HTR-8/SVneo (cell line): ENCODE measurements around the gene HOXA13.

Experiments used
- DNase-seq: peaks from one replicate; pipeline ENCODE4 v3.0.0; 2011; ENCODE audit warnings: low spot score, mixed read lengths; ENCODE audit not compliant: insufficient read length
- FAIRE-seq: peaks from 2 replicates; lab custom pipeline; 2011; peaks lifted over from hg19 to GRCh38; lab: Jason Lieb, UNC

HOXA13 gene

DNA sequence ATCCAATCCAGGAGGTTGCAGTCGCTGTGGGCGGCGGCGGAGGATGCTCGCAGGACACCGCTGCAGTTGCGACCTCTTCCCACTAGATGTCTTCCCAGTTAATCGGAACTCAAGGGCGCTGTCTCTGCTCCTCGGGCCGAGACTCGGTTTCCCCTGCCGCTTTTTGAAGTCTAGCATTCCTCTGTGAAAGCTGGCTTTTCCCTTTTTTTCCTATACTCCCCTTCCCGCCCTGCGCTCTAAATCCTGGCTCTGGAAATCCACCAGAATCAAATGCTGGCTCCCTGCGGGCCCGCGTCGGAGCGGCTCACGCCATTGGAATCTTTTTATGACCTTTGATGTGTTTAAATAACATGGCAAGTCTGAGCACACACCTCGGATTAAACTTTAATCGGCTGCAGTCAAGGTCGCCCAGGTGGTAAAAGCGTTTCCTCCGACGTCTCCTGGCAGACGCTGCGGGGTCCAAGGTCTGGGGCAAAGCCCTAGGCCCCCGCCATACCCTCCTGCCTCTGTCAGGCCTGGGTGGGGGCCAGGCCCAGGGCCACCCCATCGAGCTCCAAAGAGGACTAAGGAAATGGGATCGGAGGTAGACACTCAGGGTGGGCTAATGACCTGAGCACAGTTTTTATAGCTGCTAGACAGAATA lies 10.7 kb upstream of the HOXA13 start:
- FAIRE-seq (peak; percentile 52), DNase-seq (no peak)

DNA sequence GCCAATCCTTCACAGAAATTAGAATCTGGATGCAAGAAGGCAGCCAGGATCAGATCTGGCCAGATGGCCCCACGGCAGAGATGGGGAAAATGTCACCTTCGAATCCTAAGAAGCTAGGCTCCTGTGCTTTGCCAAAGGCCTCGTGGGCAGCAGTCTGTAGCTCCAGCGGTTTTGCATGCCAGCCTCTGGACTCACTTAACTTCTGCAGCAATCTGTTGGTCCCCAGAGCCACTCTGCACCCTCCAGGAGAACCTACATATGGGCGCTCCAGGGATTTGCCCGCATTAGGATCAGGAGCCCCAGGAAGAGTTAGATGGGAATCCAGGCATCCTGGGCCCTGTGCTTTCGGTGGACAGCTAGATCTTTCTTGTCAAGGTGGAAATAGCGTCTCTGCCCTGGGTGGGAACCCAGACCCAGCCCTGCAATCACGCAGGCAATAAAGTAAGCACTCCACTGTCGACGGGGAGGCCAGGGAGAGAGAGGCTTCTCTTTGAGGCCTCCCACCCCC lies 10.1 kb upstream of the HOXA13 start:
- FAIRE-seq, result no peak

DNA sequence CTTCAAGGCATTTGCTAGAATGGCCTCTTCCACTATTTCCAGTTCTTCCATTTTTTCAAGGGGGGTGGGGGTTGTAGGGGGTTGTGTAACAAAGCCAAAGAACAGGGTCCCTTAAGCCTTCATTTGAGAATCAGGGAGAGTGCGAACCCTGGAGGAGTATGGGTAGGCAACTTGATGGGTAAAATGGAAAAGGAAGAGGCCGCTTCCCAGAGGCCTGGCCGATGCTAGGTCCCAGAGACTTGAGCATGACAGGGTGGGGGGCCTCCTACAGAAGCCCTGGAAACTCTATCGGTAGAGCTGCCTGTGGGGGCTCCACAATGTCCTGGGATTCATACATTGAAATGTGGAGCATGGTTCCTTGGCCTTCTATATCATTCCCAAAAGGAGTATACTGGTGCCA lies 9.1 kb upstream of the HOXA13 start:
- DNase-seq (no peak), FAIRE-seq (no peak)

More for the DNA sequence above, 10.1 kb upstream of the HOXA13 start:
- DNase-seq, result no peak

DNA sequence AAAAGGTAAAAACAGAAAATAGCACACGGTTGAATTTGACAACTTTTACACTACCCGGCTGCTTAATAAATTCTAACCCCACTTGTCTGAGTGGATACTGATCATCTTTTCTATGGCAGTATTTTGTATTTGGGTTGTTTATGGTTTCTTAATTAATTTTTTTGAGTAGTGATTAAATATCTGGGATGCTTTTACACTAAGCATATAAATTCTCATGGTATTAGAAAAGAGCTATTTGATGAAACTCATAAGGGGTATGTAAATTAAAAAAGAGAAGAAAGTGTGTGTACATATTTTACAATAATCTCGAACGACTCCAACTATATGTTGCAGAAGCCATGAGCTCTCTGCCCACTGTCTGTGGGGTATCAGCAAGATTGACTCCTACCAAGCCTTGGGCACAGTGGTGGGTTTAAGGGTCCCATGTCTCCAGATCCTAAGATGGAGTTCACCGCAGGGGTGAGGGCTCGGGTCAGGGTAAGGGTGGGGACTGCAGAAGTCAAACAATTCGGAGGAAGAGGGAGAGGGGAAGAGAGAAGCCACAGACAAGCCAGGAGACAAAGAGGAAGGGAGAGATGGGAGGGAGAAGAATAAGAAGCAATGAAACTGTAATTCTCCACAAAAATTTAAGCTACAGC lies 7.6 kb upstream of the HOXA13 start:
- no peak for DNase-seq
- no peak for FAIRE-seq

DNA sequence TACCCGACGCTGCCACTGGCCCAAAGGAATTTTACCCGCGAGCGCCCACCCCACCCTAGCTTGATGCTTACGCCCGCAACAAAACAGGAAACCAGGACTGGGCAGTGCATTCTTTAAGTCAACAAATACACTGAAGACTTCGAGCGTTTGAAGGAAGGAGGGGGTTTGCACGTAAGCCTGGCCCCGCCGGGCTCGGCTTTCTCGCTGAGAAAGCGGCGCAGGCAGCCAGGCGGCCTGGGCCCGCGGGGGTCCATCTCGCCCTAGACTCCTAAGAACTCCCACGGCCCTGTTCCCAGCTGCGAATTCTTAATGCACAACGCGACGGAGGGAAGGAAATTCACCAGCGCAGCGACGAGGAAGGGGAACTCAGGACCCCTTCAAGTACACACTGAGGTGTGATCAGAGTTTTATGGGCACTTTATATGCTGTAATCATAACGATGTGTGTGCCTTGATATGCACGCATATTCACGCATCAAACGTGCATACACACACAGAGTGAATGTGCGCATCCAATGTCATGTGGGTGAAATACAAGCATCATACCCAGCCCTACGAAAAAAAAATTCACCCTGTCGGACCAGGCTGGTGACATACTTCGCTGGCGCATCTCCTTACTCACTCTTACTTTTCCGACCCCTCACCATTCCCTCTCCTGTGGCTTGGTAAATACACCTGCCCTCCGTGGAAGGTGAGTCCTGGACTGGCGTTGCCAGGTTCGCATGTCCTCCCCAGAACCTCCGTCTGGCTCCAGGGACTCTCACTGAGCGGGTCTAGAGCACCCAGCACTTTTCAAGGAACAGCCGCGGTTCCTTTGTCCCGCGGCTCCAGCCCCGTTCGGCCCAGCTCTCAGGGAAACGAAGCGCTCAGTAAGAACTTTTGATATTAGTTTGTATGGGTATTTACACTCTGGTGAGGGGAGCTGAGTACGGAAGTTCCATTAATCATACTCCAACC lies 5.7 kb upstream of the HOXA13 start:
- DNase-seq (no peak), FAIRE-seq (no peak)

DNA sequence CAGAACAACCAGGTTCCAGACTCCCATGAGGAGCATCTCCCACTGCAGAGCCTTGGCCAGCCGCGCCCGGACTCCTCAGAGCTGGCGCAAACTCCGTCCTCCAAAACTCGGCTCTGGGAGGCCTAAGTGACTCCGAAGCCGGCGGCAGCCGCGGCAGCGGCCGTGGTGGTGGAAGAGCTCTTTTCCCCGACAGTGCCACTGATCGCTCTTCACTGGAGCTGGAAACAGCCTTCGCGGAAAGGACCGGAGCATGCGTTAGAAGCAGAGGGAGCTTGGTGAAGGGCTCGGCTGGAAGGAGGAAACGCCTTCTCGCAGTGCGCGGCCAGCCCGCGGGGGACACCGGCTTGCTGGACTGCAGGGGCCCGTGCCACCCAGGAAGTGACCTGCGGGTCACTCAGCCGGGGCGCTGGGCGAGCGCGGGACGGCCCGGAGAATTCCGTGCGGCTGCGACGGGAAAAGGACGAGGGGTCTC lies 5.0 kb upstream of the HOXA13 start:
- no peak for FAIRE-seq
- no peak for DNase-seq

DNA sequence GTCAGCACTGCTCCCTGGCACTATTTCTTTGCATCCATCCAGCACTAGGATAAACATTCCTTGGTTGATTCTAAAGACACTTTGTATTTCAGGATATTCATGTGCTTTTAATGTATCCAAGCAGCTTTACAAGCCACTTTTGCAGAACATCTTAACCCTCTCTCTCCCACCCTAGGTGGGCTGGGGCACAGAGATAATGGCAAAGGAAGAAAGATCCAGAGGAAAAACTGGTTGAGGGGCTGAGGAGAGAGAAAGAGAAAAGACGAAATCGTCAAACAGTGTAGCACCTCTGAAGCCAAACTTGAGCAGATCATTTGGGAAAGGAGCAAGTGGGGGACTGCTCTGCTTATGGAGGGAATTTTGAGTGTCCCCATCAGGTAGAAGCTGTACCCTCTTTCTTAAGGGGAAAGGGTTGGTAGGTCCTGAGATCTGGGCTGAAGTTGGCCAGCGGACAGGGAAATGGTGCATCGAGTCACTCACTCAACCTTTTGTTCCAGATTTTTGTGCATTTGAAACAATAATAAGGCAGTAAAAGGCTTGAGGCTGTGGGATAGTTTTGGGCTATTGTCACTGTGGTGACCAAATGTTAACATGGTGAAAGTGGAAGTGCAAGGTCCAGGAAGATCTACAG lies 4.2 kb upstream of the HOXA13 start:
- FAIRE-seq (no peak), DNase-seq (no peak)

DNA sequence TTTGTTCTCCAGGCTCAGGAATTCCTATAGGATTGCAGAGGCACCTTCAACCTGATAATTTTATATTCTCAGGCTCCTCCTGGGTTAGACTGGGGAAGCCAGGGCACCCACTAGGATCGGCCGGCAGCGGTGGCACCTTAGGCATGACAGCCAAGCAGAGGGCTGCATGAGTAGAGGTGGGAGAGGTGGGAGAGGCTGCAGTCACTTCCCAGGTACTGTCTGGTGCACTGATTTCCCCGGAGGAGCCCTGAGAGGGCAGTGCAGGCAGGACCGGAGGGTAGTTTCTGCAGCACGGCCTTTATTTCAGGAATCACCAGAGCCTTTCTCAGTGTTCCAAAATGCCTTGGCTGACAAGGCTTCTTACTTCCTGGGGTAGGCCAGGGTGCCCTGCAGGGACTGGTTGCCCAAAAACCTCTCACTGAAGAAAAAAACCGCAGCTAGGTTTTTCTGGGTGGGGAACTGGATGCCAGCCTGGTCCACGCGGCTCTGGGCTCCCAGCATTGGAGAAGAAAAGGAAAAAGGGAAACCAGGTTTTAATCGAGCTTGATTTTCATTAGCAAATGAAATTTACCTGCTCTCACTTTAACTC lies 3.6 kb upstream of the HOXA13 start:
- DNase-seq (no peak), FAIRE-seq (no peak)

DNA sequence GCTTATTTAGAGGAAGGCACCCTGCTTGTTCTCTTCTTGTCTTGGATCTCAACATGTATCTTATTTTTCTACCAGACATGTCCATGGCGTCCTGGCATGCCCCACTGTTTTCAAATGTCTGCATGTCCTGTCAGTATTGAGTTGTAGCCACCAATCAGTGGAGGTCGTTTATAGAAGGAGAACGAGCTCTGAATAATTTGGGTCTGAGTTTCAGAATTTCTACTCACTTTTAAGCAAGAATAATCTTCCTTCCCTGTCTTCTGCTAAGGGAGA lies 2.9 kb upstream of the HOXA13 start:
- DNase-seq, result no peak
- no peak for FAIRE-seq

DNA sequence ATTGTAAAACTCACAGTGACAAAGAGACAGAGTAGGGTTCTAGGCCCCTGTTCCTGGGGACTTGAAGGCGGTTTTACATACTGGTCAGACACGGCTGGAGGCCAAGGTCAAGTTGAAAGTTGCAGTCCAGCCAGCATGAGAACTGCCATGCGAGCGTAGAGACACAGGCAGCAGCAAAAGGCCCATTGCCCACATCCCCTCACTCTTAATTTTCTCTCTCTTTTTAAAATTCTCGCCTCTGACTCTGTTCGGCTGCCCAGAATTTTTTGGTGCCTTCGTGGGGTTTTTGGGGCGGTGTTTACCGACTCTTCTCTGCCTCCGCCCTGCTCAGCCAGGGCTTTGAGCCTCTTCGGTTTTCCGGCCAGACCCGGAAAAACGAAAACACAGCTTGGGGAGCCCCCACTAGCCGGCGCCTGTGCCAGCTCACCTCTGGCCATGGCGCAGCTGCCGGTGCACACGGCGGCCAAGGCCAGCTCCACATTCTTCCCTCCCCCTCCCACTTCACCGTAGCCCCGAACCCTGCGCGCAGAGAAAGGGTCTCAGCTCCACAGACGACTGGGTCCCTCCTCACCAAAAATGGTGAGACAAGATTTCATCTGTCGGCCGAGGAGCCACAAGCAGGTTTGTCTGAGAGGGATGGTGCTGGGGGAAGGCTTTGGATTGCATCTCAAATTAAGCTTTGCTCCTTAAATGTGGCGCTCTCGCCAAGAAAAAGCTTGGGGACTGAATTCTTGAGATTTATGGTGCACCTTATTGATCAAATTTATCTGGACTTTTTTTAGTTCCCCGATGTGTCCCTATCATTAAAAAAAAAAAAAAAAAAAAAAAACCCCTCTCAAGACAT lies 2.3 kb upstream of the HOXA13 start:
- no peak for FAIRE-seq

DNA sequence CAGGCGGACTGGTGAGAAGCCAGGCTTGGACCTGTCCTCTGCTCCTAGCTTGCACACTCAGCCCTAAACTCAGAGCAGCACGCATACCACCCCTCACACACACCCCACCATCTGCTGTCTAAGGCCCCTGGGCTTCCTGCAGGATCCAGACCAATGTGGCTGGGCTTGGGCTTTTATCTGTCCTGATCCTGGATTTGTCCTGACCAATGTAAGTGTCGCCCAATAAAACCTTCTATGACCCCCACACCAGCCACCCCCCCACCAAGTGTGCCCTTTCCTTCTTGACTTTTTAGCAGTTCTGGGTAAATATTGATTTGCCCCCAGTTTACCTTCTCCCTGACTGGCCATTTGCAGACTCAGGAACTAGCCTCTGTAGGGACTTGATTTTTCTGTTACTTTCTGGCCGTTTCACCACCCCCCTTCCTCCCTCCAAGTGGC lies 1.7 kb upstream of the HOXA13 start:
- DNase-seq, result no peak
- no peak for FAIRE-seq

More for the DNA sequence above, 2.3 kb upstream of the HOXA13 start:
- DNase-seq, result no peak

DNA sequence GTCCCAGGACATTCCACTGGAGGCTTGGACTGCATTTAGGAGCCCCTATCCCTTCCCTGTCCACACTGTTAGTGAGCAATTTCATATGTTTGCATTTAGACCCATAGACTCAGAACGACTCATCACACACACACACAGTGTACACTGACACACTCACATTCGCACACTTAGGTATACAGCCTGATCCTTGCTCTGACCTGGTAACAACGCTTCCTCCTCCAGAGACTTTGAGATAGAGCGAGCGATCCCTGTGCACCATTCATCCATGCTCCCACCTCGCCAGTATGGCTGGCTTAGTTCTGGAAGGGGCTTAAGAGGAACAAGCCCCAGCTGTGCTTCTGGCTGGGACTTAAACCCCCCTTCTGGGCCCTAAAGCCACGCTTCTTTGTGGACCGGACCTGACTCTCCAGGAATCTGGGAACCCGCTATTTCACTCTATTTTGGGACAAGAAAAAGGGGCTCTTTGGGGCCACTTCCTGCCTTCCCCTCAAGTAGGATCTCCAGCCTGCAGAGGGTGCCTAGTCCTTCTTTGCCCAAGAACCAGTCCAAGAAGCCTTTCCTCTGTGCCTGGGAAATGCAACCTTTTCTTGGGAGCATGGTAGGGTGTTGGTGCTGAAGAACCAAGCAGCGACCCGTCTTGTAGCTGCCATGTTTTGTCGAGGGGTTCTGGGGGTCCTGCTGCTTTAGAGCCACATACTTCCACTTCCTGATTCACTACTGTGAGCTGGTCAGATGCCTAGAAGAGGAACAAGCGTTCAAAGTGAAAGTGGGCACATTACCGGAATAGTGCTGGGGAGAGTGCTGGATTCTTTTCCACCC lies 1.1 kb upstream of the HOXA13 start:
- DNase-seq (no peak), FAIRE-seq (peak; percentile 82)

DNA sequence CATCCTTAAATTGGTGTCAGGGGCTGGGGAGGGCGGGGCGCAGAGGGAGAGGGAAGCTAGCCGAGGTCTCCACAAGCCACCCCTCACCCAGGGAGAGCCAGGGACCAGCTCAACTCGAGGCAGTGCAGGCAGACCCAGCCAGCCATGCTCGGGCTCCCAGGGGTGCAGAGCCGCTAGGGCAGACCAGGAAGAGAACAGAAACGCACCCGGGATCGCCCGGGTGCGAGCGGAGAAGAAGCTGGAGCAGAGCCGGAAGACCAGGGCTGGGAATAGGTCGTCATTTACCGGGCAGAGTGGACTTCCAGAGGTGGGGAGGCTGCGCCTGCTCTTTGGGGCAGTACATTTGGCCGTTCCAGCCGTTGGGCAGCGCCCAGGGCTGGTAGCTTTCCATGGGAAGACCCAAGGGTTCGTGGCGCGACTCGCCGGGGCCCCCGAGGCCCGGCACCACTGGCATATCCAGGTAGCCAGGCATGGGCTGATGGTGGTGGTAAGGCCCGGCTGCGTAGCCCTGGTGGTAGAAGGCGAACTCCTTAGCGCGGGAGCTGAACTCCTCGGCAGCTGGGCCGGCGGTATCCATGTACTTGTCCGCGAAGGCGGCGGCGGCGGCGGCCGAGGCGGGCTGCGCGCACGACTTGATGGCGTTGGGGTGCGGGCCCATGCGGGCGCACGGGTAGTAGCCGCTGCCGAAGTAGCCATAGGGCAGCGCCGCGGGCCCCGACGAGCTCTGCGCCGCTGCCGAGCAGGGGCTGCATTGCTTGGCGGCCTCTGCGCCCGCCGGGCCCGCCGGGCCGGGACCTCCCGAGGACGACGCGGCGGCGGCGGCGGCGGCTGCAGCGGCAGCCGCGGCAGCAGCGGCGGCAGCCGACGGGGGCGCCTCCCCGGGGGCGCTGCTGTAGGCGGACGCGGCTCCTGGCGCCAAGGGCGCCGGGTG lies 755 bp downstream of the HOXA13 start:
- FAIRE-seq (no peak), DNase-seq (no peak)

DNA sequence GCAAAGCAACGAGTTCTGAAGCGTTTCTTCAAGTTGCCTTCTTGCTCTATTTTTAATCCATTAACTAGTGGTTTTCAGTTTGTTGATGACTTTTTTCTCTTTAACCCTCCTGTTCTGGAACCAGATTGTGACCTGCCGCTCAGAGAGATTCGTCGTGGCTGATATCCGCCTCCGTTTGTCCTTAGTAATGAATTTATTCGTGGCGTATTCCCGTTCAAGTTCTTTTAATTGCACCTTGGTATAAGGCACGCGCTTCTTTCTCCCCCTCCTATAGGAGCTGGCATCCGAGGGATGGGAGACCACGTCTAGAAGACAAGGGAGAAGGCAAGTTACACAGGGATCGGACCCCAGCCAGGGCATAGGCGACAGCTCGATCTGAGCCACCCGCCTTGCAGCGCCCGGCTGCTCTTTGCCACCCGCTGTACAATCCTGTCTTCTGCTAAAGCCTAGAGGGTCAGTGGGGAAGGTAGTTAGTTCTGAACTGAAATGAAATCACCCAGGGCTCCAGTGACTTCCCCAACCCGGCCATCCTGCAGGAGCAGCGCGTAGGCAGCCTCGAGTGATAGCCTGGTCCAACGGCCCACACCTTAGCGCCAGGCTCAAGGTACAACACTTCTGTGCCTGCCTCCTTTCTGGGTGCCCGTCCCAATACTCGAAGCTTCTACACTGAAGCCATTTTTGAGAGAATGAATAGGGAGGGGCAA lies 1.6 kb downstream of the HOXA13 start:
- DNase-seq (no peak), FAIRE-seq (peak; percentile 36)

DNA sequence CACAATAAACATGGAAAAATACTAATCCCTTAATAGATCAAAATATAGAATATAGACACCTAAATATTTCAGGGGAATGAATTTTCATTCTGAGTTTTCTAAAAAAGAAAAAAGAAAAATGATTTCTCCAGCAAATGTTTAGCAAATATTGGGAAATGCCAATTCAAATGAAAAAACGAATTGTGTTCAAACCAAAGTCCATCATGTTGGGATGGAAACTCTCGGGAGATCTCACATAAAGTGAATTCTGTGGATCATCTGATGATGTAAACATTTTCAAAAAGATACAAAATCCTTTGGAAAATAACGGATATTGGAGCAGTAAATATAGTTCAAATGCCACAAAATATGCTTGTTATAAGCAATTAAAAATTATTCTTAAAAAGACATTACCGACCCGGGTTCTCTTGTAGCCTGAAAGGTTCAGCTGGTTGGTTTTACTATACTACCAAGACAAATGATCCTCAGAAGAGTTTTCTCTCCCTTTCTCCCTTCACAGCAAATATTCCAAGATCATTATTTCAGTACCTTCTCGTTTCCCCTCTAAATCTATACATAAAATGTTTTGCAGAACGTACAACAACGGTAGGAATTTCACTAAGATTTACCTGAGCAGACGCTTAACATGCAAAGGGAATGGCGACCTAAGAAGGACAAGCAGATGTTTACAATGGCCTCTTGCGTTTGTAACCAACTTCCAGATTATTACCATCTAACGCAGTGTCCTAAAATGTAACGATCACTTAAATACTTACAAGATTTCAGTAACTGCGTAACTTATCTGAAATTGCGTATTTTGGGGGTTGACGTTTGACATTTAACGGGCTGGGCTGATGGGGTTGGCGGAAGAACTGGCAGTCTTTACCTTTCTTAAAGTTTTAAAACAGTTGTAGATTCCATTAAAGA lies 2.5 kb downstream of the HOXA13 start:
- no peak for FAIRE-seq
- no peak for DNase-seq

DNA sequence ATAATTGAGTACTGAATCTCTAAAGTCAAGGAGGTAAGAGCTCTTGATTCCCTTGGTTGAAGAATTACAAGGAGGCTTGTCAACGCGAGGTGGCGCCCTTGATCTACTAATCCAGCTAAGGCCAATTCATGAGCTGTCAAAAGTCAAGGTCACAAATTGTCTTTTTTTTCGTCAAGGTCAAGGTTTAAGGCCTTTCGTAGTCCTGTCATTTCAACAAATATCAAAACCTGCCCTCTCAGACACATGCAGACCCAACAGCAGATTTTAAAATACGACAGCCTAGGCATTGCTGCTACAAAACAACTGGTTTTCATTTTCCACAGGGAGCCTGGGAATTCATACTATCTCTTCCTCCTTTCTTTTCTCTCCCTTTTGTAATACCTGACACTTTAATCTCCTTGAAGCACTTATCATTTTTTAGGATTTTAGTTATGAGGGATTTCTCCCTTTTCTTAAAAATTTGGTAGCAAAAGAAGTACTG lies 3.6 kb downstream of the HOXA13 start:
- FAIRE-seq (no peak), DNase-seq (no peak)
